Osteoblast (primary cell): ENCODE measurements around the gene COBL. TPM values are rescaled to one million over a fixed set of nuclear protein-coding genes. Genes with fewer than 3 reads are reported as not detected.

ENCODE experiments used
- DNase-seq: peaks from one replicate; pipeline ENCODE4 v3.0.0; 2011; ENCODE audit warnings: low spot score, mixed read lengths; ENCODE audit not compliant: insufficient read length; ENCODE audit errors: missing footprints
- H2AFZ ChIP-seq: 2 replicates; pipeline ENCODE4 v1.6.0; 2011; ENCODE audit warnings: mild to moderate bottlenecking, low read length
- H3K27ac ChIP-seq: 2 replicates; pipeline ENCODE4 v1.5.1; 2011; ENCODE audit warnings: mild to moderate bottlenecking, low read depth, low read length, moderate library complexity
- H3K27me3 ChIP-seq: 2 replicates; pipeline ENCODE4 v1.6.0; 2012; ENCODE audit warnings: mild to moderate bottlenecking, control low read depth, inconsistent platforms, low read length, moderate library complexity; ENCODE audit not compliant: insufficient read depth
- H3K36me3 ChIP-seq: 2 replicates; pipeline ENCODE4 v1.5.1; 2011; ENCODE audit warnings: mild to moderate bottlenecking, low read length, control low read depth, moderate library complexity; ENCODE audit not compliant: insufficient read depth
- H3K4me1 ChIP-seq: 2 replicates; pipeline ENCODE4 v1.5.1; 2011; ENCODE audit warnings: mild to moderate bottlenecking, low read length, control low read depth, moderate library complexity; ENCODE audit not compliant: insufficient read depth
- H3K4me2 ChIP-seq: 2 replicates; pipeline ENCODE4 v1.6.0; 2011; ENCODE audit warnings: mild to moderate bottlenecking, low read length; ENCODE audit not compliant: insufficient read depth
- H3K4me3 ChIP-seq: fragments of 200-600 bp; sonication (generic); 3 replicates; pipeline ENCODE4 v1.5.1; 2012; ENCODE audit warnings: mild to moderate bottlenecking, low read length, inconsistent platforms; ENCODE audit not compliant: insufficient read depth
- H3K79me2 ChIP-seq: 2 replicates; pipeline ENCODE4 v1.6.0; 2012; ENCODE audit warnings: mild to moderate bottlenecking, low read length, control low read depth, inconsistent platforms; ENCODE audit not compliant: insufficient read depth
- H3K9me3 ChIP-seq: 2 replicates; pipeline ENCODE4 v1.5.1; 2011; ENCODE audit warnings: low read depth, low read length, control low read depth
- H4K20me1 ChIP-seq: 2 replicates; pipeline ENCODE4 v1.6.0; 2012; ENCODE audit warnings: mild to moderate bottlenecking, low read length, control low read depth; ENCODE audit not compliant: insufficient read depth
- CTCF ChIP-seq: IDR thresholded peaks from 2 replicates; pipeline ENCODE4 v1.5.1; 2011; ENCODE audit warnings: mild to moderate bottlenecking, low read depth, low read length, moderate library complexity; ENCODE audit errors: extremely low read depth
- total RNA-seq: library from RNA; depleted of rRNA; stranded (reverse); fragments of >200 nt; gene quantifications from 2 replicates; pipeline ENCODE4 v1.2.3, GENCODE V29; 2012

Gene COBL
- total RNA-seq, 1 donor: under 0.01 TPM

GRCh38 chr7:51299391-51300133 is 17.0 kb downstream of the COBL start:
- H3K36me3 ChIP-seq: no peaks in the 10 kb centered on the region
- no peak for DNase-seq
- H3K27me3 ChIP-seq: no peaks in the 10 kb centered on the region
- H3K4me3 ChIP-seq: no peak overlapping the region
- TF ChIP-seq CTCF: no peak
- H2AFZ ChIP-seq: no peak overlapping the region
- no peak overlapping the region for H3K4me2 ChIP-seq
- no peaks in the 10 kb centered on the region for H3K79me2 ChIP-seq
- H4K20me1 ChIP-seq: no peaks in the 10 kb centered on the region
- H3K4me1 ChIP-seq: no peaks in the 10 kb centered on the region
- no peak overlapping the region for H3K27ac ChIP-seq
- no peaks in the 10 kb centered on the region for H3K9me3 ChIP-seq

- Histone ChIP-seq H3K4me1 (no peaks in the 10 kb centered on the region), H3K27ac (no peak overlapping the region), H3K9me3 (no peaks in the 10 kb centered on the region), H3K27me3 (no peaks in the 10 kb centered on the region), H3K4me2 (no peak overlapping the region), H2AFZ (no peak overlapping the region), H3K4me3 (no peak overlapping the region), H3K36me3 (no peaks in the 10 kb centered on the region), H4K20me1 (no peaks in the 10 kb centered on the region), H3K79me2 (no peaks in the 10 kb centered on the region)
- no peak for TF ChIP-seq CTCF
- no peak for DNase-seq
Measured at GRCh38 chr7:51298912-51299311, 17.7 kb downstream of the COBL start.

- Histone ChIP-seq H3K27ac (no peak overlapping the region), H3K79me2 (no peaks in the 10 kb centered on the region), H3K4me2 (no peak overlapping the region), H3K9me3 (no peaks in the 10 kb centered on the region), H3K4me1 (no peaks in the 10 kb centered on the region), H2AFZ (no peak overlapping the region), H3K4me3 (no peak overlapping the region), H3K36me3 (no peaks in the 10 kb centered on the region), H4K20me1 (no peaks in the 10 kb centered on the region), H3K27me3 (no peaks in the 10 kb centered on the region)
- no peak for DNase-seq
- TF ChIP-seq CTCF: no peak
Measured at GRCh38 chr7:51297986-51298385, 18.6 kb downstream of the COBL start.

GRCh38 chr7:51295440-51296245 is 21.0 kb downstream of the COBL start:
- Histone ChIP-seq H3K27me3 (no peaks in the 10 kb centered on the region), H3K79me2 (no peaks in the 10 kb centered on the region), H3K27ac (no peak overlapping the region), H3K9me3 (no peaks in the 10 kb centered on the region), H2AFZ (no peak overlapping the region), H4K20me1 (no peaks in the 10 kb centered on the region), H3K4me2 (no peak overlapping the region), H3K4me3 (no peak overlapping the region), H3K4me1 (no peaks in the 10 kb centered on the region), H3K36me3 (no peaks in the 10 kb centered on the region)
- no peak for DNase-seq
- TF ChIP-seq CTCF: no peak
